Tibial artery (tissue), 4 donors: ENCODE measurements around the gene CKS1B.

ENCODE experiments used
- DNase-seq, 2 donors: peaks; one replicate each; pipeline ENCODE4 v3.0.0-alpha.2; 2019
- H3K27ac ChIP-seq, 2 donors: fragments of 200-600 bp; sonication (generic) in 1 of 2; 1 replicate in 1 of 2; 2 replicates in 1 of 2; pipeline ENCODE4 v1.5.1; 2018 to 2019; ENCODE audit warnings: mild to moderate bottlenecking in 1 of 2
- H3K27me3 ChIP-seq, 2 donors: fragments of 200-600 bp; sonication (generic) in 1 of 2; one replicate each; pipeline versions ENCODE4 v1.5.1 to v1.6.0; 2016 to 2019
- H3K36me3 ChIP-seq, 3 donors: fragments of 200-600 bp; sonication (generic) in 2 of 3; one replicate each; pipeline ENCODE4 v1.5.1; 2016 to 2019; ENCODE audit warnings: mild to moderate bottlenecking in 2 of 3
- H3K4me1 ChIP-seq, 4 donors: fragments of 200-600 bp; sonication (generic) in 2 of 4; 1 replicate in 3 of 4; 2 replicates in 1 of 4; pipeline ENCODE4 v1.5.1; 2016 to 2019
- H3K4me3 ChIP-seq, 2 donors: fragments of 200-600 bp; sonication (generic) in 1 of 2; 1 replicate in 1 of 2; 2 replicates in 1 of 2; pipeline ENCODE4 v1.5.1; 2018 to 2019; ENCODE audit warnings: mild to moderate bottlenecking in 2 of 2
- H3K9me3 ChIP-seq, 3 donors: fragments of 200-600 bp; sonication (generic) in 1 of 3; one replicate each; pipeline ENCODE4 v1.5.1; 2016 to 2019
- CTCF ChIP-seq, 2 experiments: fragments of 200-600 bp in 1 of 2; fragments of 450-650 bp in 1 of 2; IDR thresholded peaks; one replicate each; pipeline ENCODE4 v1.5.1; 2017 to 2019; ENCODE audit warnings: antibody characterized with exemption in 2 of 2, mild to moderate bottlenecking in 1 of 2, moderate library complexity in 1 of 2
- intact Hi-C: fragments of 100-400 bp; cut with DNase I; formaldehyde crosslinking; loops from one replicate; pipeline ENCODE4 v1.15.0; 2023; ENCODE audit warnings: low total_unique reads

The CKS1B gene

GRCh38 chr1:155008015-155008941, 33.8 kb downstream of the CKS1B start:
- Histone ChIP-seq H3K36me3 (peaks cover 0 to 9% (median 0%) of the 10 kb centered on the region in 3 donors), H3K27ac (peak overlapping the region; percentile 95 to 96), H3K9me3 (no peaks in the 10 kb centered on the region), H3K27me3 (no peaks in the 10 kb centered on the region), H3K4me3 (peak overlapping the region; percentile 10 to 26), H3K4me1 (peaks cover 0 to 92% (median 67%) of the 10 kb centered on the region in 4 donors)
- intact Hi-C loops: no loop called here
- TF ChIP-seq CTCF (IDR thresholded peaks at IDR 0.05): no peak
- DNase-seq: no peak

DNA sequence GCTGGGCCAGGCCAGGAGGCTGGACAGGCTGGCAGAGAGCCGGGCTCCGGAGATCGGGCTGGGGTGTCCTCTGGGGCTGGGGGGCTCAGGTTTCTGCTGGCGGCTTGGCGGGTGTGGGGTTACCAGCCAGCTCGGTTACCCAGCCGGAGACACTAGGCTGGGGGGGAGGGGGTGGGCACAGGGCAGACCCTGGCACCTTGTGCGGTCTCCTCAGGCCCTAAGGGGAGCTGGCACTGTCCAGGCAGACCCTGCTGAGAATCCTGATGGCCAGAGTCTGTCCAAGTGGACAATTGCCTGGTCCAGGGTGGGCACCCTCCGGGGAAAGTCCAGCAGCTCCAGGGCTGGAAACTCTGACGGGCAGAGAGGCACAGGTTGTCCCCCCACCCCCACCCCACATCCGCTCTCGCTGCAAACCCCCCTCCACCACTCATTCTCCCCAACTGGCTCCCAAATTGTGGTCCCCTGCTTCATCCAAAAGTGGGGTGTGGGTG, 34.8 kb downstream of the CKS1B start:
- Histone ChIP-seq H3K4me1 (peaks cover 0 to 94% (median 63%) of the 10 kb centered on the region in 4 donors), H3K9me3 (no peaks in the 10 kb centered on the region), H3K27me3 (no peaks in the 10 kb centered on the region), H3K27ac (peak overlapping the region in 1 of 2 donors; percentile 96), H3K4me3 (no peak overlapping the region), H3K36me3 (peaks cover 0 to 19% (median under 1%) of the 10 kb centered on the region in 3 donors)
- intact Hi-C loops: no loop called here
- TF ChIP-seq CTCF (IDR thresholded peaks at IDR 0.05): no peak
- DNase-seq: no peak

DNA sequence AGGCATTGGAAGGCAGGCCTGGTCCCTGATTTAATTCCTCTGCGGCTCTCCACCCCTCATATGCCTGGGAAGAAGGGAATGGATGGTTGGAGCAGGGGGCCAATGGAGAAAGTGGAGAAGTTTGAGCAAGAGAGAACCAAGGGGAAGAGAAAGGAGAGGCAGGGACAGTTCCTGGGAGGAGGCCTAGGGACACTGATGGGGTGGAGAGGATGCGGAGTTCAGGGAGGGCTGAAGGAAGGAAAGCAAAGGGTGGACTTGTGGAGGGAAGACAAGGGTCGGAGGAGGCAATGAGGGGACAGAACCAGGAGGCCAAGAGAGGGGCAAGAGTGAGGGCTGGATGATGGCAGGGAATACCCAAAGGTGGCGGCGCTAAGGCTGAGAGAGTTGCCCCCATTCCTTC, 35.3 kb downstream of the CKS1B start:
- Histone ChIP-seq H3K27me3 (no peaks in the 10 kb centered on the region), H3K36me3 (peaks cover 0 to 23% (median 5%) of the 10 kb centered on the region in 3 donors), H3K27ac (peak overlapping the region in 1 of 2 donors; percentile 65), H3K4me3 (no peak overlapping the region), H3K4me1 (peaks cover 0 to 89% (median 58%) of the 10 kb centered on the region in 4 donors), H3K9me3 (no peaks in the 10 kb centered on the region)
- DNase-seq: no peak
- no peak for TF ChIP-seq CTCF (IDR thresholded peaks at IDR 0.05)
- intact Hi-C loops: no loop called here

DNA sequence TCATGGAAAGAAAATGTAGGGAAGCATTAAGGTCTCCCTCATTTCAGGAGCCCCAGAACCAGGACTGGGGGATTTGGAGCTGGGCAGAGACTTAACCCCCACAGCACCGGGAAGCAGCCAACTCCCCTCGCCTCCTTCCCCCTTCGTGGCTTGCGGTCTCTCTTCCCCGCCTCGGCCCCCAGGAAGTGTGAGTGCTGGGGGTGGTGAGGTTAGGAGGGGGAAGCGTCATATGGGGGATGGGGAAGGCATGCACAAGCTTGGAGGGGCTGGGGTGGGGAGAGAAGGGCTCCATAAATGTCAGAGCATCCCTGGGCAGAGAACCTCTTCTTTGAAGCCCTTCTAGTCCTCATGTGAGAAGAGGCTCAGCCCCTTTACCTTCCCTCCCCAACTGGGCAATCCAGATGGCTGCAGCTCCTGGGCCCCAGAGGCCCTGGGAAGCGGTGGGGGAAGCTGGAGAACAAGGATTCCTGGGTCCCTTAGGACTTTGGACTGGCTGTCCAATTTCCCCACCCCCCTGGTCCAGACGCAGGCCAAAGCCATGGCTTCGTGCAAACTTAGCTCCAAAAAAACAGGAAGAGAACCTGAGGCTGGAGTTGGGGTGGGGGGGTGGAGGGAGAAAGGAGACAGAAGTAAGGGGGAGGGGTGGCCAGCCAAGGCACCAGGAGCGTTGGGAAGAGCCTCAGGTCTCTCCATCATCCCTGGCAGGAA, 35.9 kb downstream of the CKS1B start:
- H3K27me3 ChIP-seq: no peaks in the 10 kb centered on the region
- no peak overlapping the region for H3K4me3 ChIP-seq
- H3K4me1 ChIP-seq: peaks cover 0 to 83% (median 52%) of the 10 kb centered on the region in 4 donors
- peaks cover 0 to 30% (median 11%) of the 10 kb centered on the region in 3 donors for H3K36me3 ChIP-seq
- H3K9me3 ChIP-seq: no peaks in the 10 kb centered on the region
- peak overlapping the region; percentile 59 to 65 for H3K27ac ChIP-seq
- DNase-seq: no peak
- no peak for TF ChIP-seq CTCF (IDR thresholded peaks at IDR 0.05)
- intact Hi-C loops: no loop called here

DNA sequence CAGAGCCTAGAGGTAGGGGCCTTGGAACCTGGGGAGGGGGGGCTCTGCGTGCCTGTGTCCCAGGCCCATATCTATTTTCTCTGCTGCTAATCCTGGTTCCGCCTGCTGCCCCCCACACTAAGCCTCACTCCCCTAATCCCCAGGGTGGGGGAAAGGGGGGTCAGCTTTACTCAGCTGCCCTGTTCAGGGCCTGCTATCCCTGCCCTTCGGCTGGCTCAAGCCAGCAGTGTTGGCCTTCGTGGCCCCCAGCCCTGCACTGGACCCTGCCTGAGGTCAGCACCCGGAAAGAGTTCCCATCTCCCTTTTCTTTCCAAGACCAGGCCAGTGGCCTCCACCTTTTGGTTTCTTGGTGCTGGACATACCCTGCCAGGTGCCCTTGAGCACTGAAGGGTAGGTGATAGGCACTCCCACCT, 36.5 kb downstream of the CKS1B start:
- DNase-seq: peak in 1 of 2 donors; percentile 58
- H3K9me3 ChIP-seq: no peaks in the 10 kb centered on the region
- no peak overlapping the region for H3K4me3 ChIP-seq
- peak overlapping the region; percentile 59 to 65 for H3K27ac ChIP-seq
- H3K36me3 ChIP-seq: peaks cover 0 to 36% (median 15%) of the 10 kb centered on the region in 3 donors
- H3K27me3 ChIP-seq: no peaks in the 10 kb centered on the region
- intact Hi-C loops: no loop called here
- peaks cover 0 to 76% (median 46%) of the 10 kb centered on the region in 4 donors for H3K4me1 ChIP-seq
- no peak for TF ChIP-seq CTCF (IDR thresholded peaks at IDR 0.05)
